ENCODE measurements around the gene TTC1.

GRCh38 chr5:160089531-160089930, 80.6 kb downstream of the TTC1 start:
- TF ChIP-seq, protein P1, sequence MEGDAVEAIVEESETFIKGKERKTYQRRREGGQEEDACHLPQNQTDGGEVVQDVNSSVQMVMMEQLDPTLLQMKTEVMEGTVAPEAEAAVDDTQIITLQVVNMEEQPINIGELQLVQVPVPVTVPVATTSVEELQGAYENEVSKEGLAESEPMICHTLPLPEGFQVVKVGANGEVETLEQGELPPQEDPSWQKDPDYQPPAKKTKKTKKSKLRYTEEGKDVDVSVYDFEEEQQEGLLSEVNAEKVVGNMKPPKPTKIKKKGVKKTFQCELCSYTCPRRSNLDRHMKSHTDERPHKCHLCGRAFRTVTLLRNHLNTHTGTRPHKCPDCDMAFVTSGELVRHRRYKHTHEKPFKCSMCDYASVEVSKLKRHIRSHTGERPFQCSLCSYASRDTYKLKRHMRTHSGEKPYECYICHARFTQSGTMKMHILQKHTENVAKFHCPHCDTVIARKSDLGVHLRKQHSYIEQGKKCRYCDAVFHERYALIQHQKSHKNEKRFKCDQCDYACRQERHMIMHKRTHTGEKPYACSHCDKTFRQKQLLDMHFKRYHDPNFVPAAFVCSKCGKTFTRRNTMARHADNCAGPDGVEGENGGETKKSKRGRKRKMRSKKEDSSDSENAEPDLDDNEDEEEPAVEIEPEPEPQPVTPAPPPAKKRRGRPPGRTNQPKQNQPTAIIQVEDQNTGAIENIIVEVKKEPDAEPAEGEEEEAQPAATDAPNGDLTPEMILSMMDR (conservative IDR thresholded peaks at IDR 0.05), result no peak
- TF ChIP-seq ZFX (IDR thresholded peaks at IDR 0.05), result no peak

Data from C4-2B (cell line).